Endothelial cell of umbilical vein (primary cell): Measurements from ENCODE around the gene EPB41L2. TPM values are rescaled to one million over a fixed set of nuclear protein-coding genes. Genes with fewer than 3 reads are reported as not detected.

ENCODE experiments used
- BruUV-seq: library from RNA; stranded (reverse); fragments of 400-500 nt; replicated peaks from 2 replicates; lab custom pipeline; 2021; lab: Mats Ljungman, UMichigan
- CTCF ChIA-PET: fragments of 300-600, 350-600 bp; sonication (Branson Sonifier 250); formaldehyde crosslinking; loops from one replicate; lab custom pipeline; 2021; ENCODE audit warnings: antibody characterized with exemption, inconsistent platforms; lab: Charles Lee
- POLR2A ChIA-PET: fragments of 300-600, 350-600 bp; sonication (Branson Sonifier 250); formaldehyde crosslinking; loops from one replicate; lab custom pipeline; 2021; ENCODE audit warnings: antibody characterized with exemption, inconsistent platforms; lab: Charles Lee
- DNase-seq: peaks from one replicate; pipeline ENCODE4 v3.0.0-alpha.2; 2011; ENCODE audit warnings: low read depth, low spot score
- FAIRE-seq: peaks from 2 replicates; lab custom pipeline; 2011; peaks lifted over from hg19 to GRCh38; lab: Jason Lieb, UNC
- H2AFZ ChIP-seq: 2 replicates; pipeline ENCODE4 v1.6.0; 2012; ENCODE audit warnings: low read depth, low read length, control low read depth, inconsistent platforms
- H3K27ac ChIP-seq: 2 replicates; pipeline ENCODE4 v1.5.1; 2011; ENCODE audit warnings: low read depth, mild to moderate bottlenecking, control low read depth, low read length, moderate library complexity; ENCODE audit not compliant: insufficient read depth
- H3K27me3 ChIP-seq, 2 experiments: 2 replicates each; pipeline versions ENCODE4 v1.6.0 to v1.6.1; 2011; ENCODE audit warnings: low read length in 2 of 2, mixed read lengths in 1 of 2; ENCODE audit not compliant: control insufficient read depth in 2 of 2, insufficient read depth in 2 of 2
- H3K36me3 ChIP-seq, 2 experiments: 2 replicates in 1 of 2; 3 replicates in 1 of 2; pipeline ENCODE4 v1.5.1; 2011; ENCODE audit warnings: low read length in 2 of 2, mild to moderate bottlenecking in 1 of 2, moderate library complexity in 1 of 2; ENCODE audit not compliant: control insufficient read depth in 2 of 2, insufficient read depth in 2 of 2; ENCODE audit errors: extremely low read depth in 1 of 2
- H3K4me1 ChIP-seq: 3 replicates; pipeline ENCODE4 v1.5.1; 2011; ENCODE audit warnings: mild to moderate bottlenecking, low read length; ENCODE audit not compliant: control insufficient read depth, insufficient read depth; ENCODE audit errors: extremely low read depth
- H3K4me2 ChIP-seq: 2 replicates; pipeline ENCODE4 v1.6.1; 2011; ENCODE audit warnings: low read length, control low read depth, mixed read lengths; ENCODE audit not compliant: insufficient read depth
- H3K4me3 ChIP-seq, 3 experiments: fragments of 200-600 bp in 1 of 3; sonication (generic), shearing (Covaris generic) in 1 of 3; replicated peaks in 1 of 3; 2 replicates each; pipeline ENCODE4 v1.5.1; 2011 to 2016; ENCODE audit warnings: control low read depth in 3 of 3, low read length in 3 of 3, mild to moderate bottlenecking in 2 of 3, inconsistent platforms in 1 of 3, low read depth in 1 of 3, moderate library complexity in 1 of 3; ENCODE audit not compliant: insufficient read depth in 1 of 3
- H3K79me2 ChIP-seq: 2 replicates; pipeline ENCODE4 v1.6.0; 2012; ENCODE audit warnings: low read length, inconsistent platforms; ENCODE audit not compliant: control insufficient read depth, insufficient read depth
- H3K9ac ChIP-seq: replicated peaks from 2 replicates; pipeline ENCODE3; 2011; ENCODE audit warnings: low read length, control low read depth; ENCODE audit not compliant: insufficient read depth; ENCODE audit errors: extremely low read depth
- H3K9me1 ChIP-seq: replicated peaks from 3 replicates; pipeline ENCODE4 v1.6.0; 2011; ENCODE audit warnings: mild to moderate bottlenecking, low read length; ENCODE audit not compliant: control insufficient read depth, insufficient read depth; ENCODE audit errors: extremely low read depth
- H3K9me3 ChIP-seq: replicated peaks from 2 replicates; pipeline ENCODE4 v1.5.1; 2012; ENCODE audit warnings: low read length, inconsistent platforms; ENCODE audit not compliant: control insufficient read depth, insufficient read depth
- H4K20me1 ChIP-seq: replicated peaks from 2 replicates; pipeline ENCODE3; 2011; ENCODE audit warnings: mild to moderate bottlenecking, low read length; ENCODE audit not compliant: control insufficient read depth, insufficient read depth; ENCODE audit errors: extremely low read depth
- EZH2 ChIP-seq: IDR thresholded peaks from 2 replicates; pipeline ENCODE4 v1.6.1; 2012; ENCODE audit warnings: borderline replicate concordance, low read depth, mild to moderate bottlenecking, moderate library complexity, low read length, inconsistent platforms; ENCODE audit not compliant: severe bottlenecking
- FOS ChIP-seq: IDR thresholded peaks from 2 replicates; pipeline ENCODE4 v1.6.1; 2011; ENCODE audit warnings: mild to moderate bottlenecking, low read length, moderate library complexity, borderline replicate concordance; ENCODE audit not compliant: insufficient read depth
- GATA2 ChIP-seq: IDR thresholded peaks from 2 replicates; pipeline ENCODE4 v1.7.0; 2011; ENCODE audit warnings: low read depth, mild to moderate bottlenecking, moderate library complexity, mixed read lengths, low read length; ENCODE audit not compliant: insufficient read length, insufficient read depth
- JUN ChIP-seq: IDR thresholded peaks from 2 replicates; pipeline ENCODE4 v1.6.1; 2011; ENCODE audit warnings: borderline replicate concordance, low read depth; ENCODE audit not compliant: insufficient read length, insufficient read depth
- MYC ChIP-seq: IDR thresholded peaks from one replicate; pipeline ENCODE4 v1.6.1; 2011; ENCODE audit warnings: mild to moderate bottlenecking, low read depth, low read length
- POLR2A ChIP-seq: IDR thresholded peaks from 2 replicates; pipeline ENCODE4 v1.6.1; 2012; ENCODE audit warnings: low read depth, mild to moderate bottlenecking, control low read depth, low read length
- POLR2AphosphoS5 ChIP-seq: IDR thresholded peaks from 2 replicates; pipeline ENCODE4 v1.6.1; 2012; ENCODE audit warnings: low read depth, mild to moderate bottlenecking, control low read depth, low read length, moderate library complexity; ENCODE audit not compliant: insufficient read depth
- dilution Hi-C: fragments of 300-500 bp; cut with MboI; formaldehyde crosslinking; loops from one replicate; pipeline ENCODE4 v1.15.0; 2019; ENCODE audit warnings: low sequenced_read_pairs; ENCODE audit not compliant: extremely low pct_ligation_motif_present
- intact Hi-C: fragments of 100-400 bp; cut with micrococcal nuclease; formaldehyde crosslinking; loops from one replicate; pipeline ENCODE4 v1.10.0; 2022
- polyA plus RNA-seq, 4 experiments: library from polyadenylated mRNA; depleted of rRNA in 3 of 4; stranded (reverse) in 3 of 4; unstranded in 1 of 4; fragments of >200 nt; gene quantifications; 2 replicates each; pipeline versions ENCODE4 v1.2.1 to v1.2.3, GENCODE V29; 2011 to 2012; ENCODE audit warnings: missing spikeins in 1 of 4
- total RNA-seq: library from RNA; stranded (reverse); gene quantifications from 2 replicates; pipeline ENCODE4 v1.2.3, GENCODE V29; 2021
- TF ChIP-seq, protein P1 (sequence below), 2 donors: IDR thresholded peaks; 1 replicate in 1 of 2; 2 replicates in 1 of 2; pipeline ENCODE4 v1.5.1; 2011; ENCODE audit warnings: low read length in 2 of 2, mild to moderate bottlenecking in 2 of 2, moderate library complexity in 2 of 2, control low read depth in 1 of 2, inconsistent platforms in 1 of 2, low read depth in 1 of 2; ENCODE audit not compliant: insufficient read depth in 1 of 2; ENCODE audit errors: extremely low read depth in 1 of 2
- TF ChIP-seq, protein P2 (sequence below): IDR thresholded peaks from 2 replicates; pipeline ENCODE4 v1.6.1; 2011; ENCODE audit not compliant: insufficient read depth, insufficient read length

Gene EPB41L2
- total and polyA plus RNA-seq, 2 donors (not counting 3 experiments of a cell fraction or from before 2014, with no cell fraction given): 26.5 to 87.7 TPM

DNA sequence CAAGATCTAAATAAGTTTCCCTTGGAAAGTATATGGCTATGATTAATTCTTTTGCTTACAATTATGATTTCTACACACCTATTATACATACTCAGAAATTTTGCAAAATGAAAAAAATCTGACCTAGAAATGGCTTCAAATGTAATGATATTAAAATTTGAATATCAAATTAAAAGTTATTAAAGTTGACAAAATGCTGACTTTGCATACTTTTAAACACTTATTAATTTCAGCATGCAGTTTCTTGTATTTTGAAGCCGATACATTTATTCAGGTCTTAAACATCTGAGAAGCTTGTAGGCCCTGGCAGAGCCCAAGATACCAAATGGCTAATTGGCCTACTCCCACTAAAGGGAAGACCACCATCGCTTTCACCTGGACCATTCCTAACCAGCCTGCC lies 176.1 kb downstream of the EPB41L2 start:
- Histone ChIP-seq H3K27ac (no peak overlapping the region), H3K79me2 (no peaks in the 10 kb centered on the region), H3K9ac (no peak overlapping the region), H3K9me1 (no peaks in the 10 kb centered on the region), H2AFZ (no peak overlapping the region), H4K20me1 (no peaks in the 10 kb centered on the region), H3K36me3 (peaks cover 0 to 1% of the 10 kb centered on the region in 2 experiments), H3K4me3 (no peak overlapping the region), H3K4me2 (no peak overlapping the region), H3K9me3 (no peaks in the 10 kb centered on the region), H3K4me1 (peaks cover 5% of the 10 kb centered on the region), H3K27me3 (no peaks in the 10 kb centered on the region)
- TF ChIP-seq, protein P1, sequence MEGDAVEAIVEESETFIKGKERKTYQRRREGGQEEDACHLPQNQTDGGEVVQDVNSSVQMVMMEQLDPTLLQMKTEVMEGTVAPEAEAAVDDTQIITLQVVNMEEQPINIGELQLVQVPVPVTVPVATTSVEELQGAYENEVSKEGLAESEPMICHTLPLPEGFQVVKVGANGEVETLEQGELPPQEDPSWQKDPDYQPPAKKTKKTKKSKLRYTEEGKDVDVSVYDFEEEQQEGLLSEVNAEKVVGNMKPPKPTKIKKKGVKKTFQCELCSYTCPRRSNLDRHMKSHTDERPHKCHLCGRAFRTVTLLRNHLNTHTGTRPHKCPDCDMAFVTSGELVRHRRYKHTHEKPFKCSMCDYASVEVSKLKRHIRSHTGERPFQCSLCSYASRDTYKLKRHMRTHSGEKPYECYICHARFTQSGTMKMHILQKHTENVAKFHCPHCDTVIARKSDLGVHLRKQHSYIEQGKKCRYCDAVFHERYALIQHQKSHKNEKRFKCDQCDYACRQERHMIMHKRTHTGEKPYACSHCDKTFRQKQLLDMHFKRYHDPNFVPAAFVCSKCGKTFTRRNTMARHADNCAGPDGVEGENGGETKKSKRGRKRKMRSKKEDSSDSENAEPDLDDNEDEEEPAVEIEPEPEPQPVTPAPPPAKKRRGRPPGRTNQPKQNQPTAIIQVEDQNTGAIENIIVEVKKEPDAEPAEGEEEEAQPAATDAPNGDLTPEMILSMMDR (IDR thresholded peaks at IDR 0.05; ENCODE audit: extremely low read depth in 1 of 2, insufficient read depth in 1 of 2, low read depth in 1 of 2, low read length in 2 of 2): no peak
- TF ChIP-seq MYC (no peak), EZH2 (no peak), POLR2AphosphoS5 (no peak), POLR2A (no peak), GATA2 (no peak), JUN (no peak), FOS (no peak)
- TF ChIP-seq, protein P2, sequence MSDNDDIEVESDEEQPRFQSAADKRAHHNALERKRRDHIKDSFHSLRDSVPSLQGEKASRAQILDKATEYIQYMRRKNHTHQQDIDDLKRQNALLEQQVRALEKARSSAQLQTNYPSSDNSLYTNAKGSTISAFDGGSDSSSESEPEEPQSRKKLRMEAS: no peak
- DNase-seq (no peak), FAIRE-seq (no peak)
- intact Hi-C loops: loop anchor here (10.0 kb wide), 1 partner anchor 308 kb away; no protein-coding TSS in a partner anchor
- ChIA-PET POLR2A (no interaction called here), CTCF (interaction anchor here (1.8 to 14.6 kb wide), 3 partner anchors 176 to 647 kb away, joined by 6 to 436 read pairs (median 22); partner anchors contain the start of gene EPB41L2)
- no TSS peak for BruUV-seq
- dilution Hi-C loops: no loop called here
